HG02763 (cell line): Measurements from ENCODE around the gene NRGN.

Experiments
- ATAC-seq: cut with Tn5 transposase; IDR thresholded peaks from one replicate; pipeline ENCODE4 v1.9.1; 2021; ENCODE audit warnings: mild to moderate bottlenecking, moderate library complexity; ENCODE audit not compliant: unreplicated experiment

NRGN gene

GRCh38 chr11:124738713-124739478 is 846 bp upstream of the NRGN start:
- ATAC-seq = no peak

DNA sequence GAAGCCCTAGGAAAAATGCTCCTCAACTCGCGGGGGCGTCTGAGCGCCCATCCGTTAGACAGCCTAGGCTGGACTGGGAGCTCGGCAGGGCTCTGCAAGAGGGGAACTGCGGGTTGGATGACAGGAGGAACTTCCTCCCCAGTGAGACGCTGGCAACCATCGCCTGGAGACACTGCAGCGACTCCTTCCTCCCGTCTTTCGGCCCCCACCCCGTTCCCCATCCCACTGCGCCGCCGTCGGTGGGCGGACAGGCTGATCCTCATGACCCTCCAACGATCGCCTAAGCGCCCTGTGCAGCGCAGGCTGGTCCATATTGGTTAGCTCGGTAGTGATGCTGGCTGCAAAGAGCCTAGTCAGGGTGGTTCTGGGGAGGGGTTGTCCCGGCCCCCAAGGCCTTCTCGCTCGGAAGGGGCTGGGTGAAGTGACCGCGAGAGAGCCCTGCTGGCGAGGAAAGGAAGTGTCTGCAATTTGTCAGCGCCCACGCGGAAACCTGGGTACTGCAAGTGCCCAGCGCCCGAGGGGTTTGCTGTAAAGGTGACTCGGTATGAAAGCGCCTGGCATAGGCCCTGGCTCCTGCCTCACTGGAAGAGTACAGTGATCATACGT is 638 bp downstream of the NRGN start:
- ATAC-seq = peak; percentile 36

- no peak for ATAC-seq
Measured at GRCh38 chr11:124742555-124742954, 2.8 kb downstream of the NRGN start.

- ATAC-seq = no peak
Measured at GRCh38 chr11:124743050-124743449, 3.3 kb downstream of the NRGN start.

DNA sequence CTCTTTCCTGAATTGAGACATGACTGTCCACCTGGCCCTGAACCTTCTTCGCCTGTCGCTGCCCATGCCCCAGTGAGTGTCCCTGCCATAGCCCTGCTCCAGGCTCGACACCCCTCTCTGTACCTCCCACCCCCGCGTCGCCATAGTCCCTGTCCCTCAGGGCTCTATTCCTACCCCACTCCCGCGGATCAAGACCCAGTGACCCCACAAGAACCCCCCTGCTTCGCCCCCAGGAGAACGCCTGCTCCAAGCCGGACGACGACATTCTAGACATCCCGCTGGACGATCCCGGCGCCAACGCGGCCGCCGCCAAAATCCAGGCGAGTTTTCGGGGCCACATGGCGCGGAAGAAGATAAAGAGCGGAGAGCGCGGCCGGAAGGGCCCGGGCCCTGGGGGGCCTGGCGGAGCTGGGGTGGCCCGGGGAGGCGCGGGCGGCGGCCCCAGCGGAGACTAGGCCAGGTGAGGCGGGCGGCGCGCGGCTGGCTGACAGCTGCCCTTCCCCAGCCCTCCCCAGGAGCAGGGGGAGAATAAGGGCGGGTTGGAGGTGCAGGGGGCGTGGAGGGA is 5.6 kb downstream of the NRGN start:
- no peak for ATAC-seq

GRCh38 chr11:124745835-124746620 is 6.3 kb downstream of the NRGN start:
- peak; percentile 6 for ATAC-seq

GRCh38 chr11:124746621-124747243 is 7.0 kb downstream of the NRGN start:
- peak; percentile 94 for ATAC-seq

DNA sequence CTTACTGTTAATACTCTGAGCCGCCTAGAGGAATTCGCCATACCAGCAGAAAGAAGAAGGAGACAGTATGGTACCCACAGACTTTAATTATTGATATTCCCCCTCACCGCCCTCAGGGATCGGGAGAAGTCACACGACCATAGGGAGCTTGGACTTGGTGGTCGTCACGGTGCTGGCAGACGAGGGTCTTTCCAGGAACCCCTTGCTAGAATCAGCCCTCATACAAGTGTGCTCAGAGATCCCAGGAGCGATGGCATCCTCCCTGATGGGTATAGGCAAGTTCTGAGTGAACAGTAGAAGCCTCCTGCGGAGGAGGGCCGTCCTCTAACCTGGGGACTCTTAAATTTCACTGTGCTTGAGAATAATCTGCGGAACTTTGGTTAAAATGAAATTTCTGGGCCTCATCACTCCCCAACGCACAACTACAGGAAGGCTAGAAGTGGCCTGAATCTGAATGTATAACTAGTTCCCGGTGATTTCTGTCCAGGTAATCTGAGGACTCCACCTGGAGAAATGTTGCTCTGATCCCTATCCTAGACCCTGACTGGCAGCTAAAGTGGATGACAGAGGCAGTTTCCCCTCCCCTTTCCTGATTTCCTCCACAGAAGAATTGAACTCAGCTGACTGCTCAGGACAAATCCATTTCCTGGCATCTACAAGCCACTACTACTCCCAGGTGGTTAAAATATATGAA is 7.8 kb downstream of the NRGN start:
- no peak for ATAC-seq

GRCh38 chr11:124748100-124748418 is 8.3 kb downstream of the NRGN start:
- no peak for ATAC-seq

DNA sequence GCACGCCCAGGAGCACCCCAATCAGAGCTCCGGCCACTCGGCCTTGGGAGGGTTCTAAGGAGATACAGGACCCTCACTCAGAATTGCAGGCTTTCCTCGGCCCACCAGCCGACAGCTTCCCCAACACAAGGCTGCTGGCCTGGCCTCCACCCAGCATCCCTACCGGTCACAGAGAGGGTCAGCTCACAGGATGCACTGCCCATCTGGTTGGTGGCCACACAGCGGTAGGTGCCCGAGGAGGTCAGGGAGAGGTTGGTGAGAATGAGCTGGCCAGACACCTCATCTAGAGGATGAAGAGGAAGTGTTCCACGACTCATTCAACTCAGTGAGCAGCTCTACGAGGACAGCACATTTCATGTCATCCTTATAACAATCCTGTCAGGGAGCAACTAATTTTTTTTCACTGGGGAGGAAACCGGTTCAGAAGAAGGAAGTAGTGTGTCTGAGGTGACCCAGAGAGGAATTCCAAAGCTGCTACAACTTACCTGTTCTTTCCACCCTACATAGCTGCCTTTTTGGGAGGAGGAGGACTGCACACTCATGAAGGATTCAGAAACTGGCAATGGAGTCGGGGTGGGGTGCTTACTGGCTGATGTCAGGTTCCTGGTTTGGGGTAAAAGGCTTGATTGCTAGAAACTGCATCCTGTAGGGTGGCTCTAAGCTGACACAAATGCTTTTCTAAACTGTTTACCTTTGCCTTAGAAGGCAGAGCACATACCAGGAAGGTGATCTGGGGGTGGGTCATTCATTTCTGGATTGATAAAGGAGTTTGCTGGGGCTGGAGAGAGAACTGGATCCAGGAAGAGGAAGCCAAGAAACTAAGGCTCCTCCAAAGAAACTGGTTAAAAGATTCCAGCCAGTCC is 9.0 kb downstream of the NRGN start:
- ATAC-seq = no peak

DNA sequence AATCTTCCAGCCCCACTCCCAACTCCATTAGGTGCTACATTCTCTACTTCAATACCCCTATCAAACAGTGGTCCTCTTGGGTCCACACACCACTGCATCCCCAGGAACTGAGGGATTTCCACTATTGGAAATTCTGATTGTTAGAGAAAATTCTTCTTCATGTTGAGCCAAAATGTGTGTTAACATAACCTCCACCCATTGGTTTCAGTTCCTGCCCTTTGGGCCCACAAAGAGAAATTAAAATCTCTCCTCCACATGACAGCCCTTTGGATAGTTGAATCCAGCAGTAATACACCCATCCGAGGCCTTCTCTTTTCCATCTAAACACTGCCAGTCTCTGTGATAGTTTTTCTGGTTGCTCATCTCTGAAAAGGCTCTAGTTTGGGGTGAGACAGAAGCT is 10.2 kb downstream of the NRGN start:
- no peak for ATAC-seq

GRCh38 chr11:124751391-124751740 is 11.6 kb downstream of the NRGN start:
- ATAC-seq = no peak

- no peak for ATAC-seq
Measured at GRCh38 chr11:124751741-124752470, 12.2 kb downstream of the NRGN start, which contains the start of gene VSIG2. VSIG2 (minus strand) TSS chr11:124752255; CDS start chr11:124752137, 118 bp downstream.

DNA sequence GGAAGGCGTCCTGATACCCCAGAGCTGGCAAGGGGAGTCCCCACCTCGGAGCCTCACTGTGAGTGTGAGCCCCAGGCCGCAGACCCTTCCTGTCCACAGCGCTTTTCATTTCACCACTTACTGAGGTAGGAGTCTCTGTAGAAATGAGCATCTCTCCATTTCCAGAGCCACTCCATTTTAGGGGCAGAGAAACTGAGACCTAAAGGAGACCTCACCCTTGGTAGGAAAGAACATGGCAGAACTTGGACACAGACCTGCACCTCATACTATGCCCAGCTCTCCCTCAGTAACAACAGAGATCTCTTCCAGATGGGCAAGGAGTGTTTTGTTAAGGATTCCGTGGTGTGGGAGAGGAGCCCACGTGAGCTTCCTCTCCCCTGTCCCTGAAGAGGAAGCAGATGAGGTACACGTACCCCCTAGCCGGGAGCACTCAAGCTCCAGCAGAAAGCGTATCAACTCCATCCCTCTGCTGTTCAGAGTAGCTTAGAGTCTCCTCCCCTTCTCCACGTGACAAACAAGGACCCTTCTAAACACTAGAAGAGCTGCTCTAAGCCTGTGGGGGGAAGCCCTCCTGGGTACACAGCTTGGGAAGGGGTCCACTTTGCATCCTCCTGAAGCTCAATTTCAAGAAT is 12.8 kb downstream of the NRGN start:
- no peak for ATAC-seq

DNA sequence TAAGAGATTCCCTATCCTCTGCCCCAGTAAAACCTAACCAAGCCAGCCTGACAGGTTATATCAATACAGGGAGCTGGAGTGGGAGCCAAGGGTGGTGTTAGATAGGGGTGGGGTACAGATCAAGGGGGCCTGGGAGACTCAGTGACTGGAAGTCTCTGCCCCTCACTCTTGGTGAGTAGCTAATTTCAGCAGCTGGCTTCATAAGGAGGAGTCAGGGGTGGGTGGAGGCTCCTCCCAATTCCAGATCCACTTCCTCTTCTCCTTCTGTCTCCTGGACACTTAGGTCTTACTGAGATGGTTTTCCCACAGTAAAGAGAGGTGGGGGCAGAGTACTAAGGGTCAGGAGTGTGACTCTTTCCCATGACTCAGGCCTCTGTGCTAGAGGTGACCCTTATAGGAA is 13.5 kb downstream of the NRGN start:
- no peak for ATAC-seq

GRCh38 chr11:124753624-124754023 is 13.9 kb downstream of the NRGN start:
- no peak for ATAC-seq

DNA sequence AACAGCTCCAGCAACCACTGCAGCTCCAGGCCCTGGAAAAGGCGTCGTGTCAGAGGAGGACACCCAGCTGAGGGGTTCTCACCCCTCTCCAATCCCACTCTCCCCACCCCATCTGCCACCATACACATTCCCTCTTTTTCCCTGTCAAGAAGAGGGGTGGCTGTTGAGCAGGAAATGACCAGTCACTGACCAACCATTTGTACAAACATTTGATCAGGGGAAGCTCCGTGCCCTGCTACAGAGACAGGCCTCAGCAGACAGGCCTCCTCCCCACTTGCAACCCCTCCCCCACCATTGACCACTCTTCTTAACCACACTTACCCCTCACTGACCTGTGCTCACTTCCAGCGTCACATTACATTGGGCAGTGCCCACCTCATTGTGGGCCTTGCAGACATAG is 14.6 kb downstream of the NRGN start:
- ATAC-seq = no peak

DNA sequence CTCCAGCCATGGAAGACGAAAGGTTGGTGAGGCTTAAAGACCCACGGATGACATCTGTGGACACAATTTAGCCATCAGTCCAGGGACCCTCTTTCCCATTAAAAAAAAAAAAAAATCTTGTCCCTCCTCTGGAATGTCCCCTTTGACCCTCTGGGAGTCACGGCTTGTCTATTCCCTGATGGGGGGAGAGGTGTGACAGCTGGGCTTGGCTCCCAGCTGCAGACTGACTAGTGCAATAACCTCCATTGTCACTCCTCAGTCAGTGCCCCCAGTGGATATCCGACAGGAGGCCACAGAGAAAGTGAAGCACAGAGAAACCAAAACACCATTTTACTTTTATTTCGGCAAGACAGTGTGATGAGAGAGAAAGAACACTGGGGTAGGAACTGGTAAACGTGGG is 15.0 kb downstream of the NRGN start:
- ATAC-seq = no peak
